Uterine smooth muscle cell (primary cell): ENCODE data around the gene SIT1. TPM values are rescaled to one million over a fixed set of nuclear protein-coding genes. Genes with fewer than 3 reads are reported as not detected.

Source experiments
- total RNA-seq: library from RNA; depleted of rRNA; stranded (reverse); fragments of >200 nt; gene quantifications from 2 replicates; pipeline ENCODE4 v1.2.3, GENCODE V29; 2014

Gene SIT1
- not detected in 2 replicates for total RNA-seq

GRCh38 chr9:35650341-35651158, at the start of gene SIT1:
SIT1 (minus strand) TSS chr9:35650931; CDS start chr9:35650853, 78 bp downstream.

GRCh38 chr9:35689542-35690293, 39.0 kb upstream of the SIT1 start, which contains the start of gene TPM2:
TPM2 (minus strand) TSS chr9:35689925; CDS start chr9:35689817, 108 bp downstream.

GRCh38 chr9:35673132-35674024, 22.6 kb upstream of the SIT1 start, which contains the start of gene CA9:
CA9 (plus strand) TSS chr9:35673928; CDS start chr9:35673960, 32 bp downstream.

GRCh38 chr9:35664531-35665470, 14.1 kb upstream of the SIT1 start, which contains the start of gene ARHGEF39:
ARHGEF39 (minus strand) TSS chr9:35665195; CDS start chr9:35665169, 26 bp downstream.

GRCh38 chr9:35658137-35658967, 7.6 kb upstream of the SIT1 start, which contains the start of gene CCDC107:
CCDC107 (plus strand) TSS chr9:35658292; CDS start chr9:35658380, 88 bp downstream.

GRCh38 chr9:35657546-35658136, 6.9 kb upstream of the SIT1 start, which contains the start of gene RMRP:
RMRP (minus strand) TSS chr9:35658019.

GRCh38 chr9:35618325-35618727, 32.4 kb downstream of the SIT1 start, which contains the start of gene CD72:
CD72 (minus strand) TSS chr9:35618413; CDS start chr9:35618303, 110 bp downstream.

GRCh38 chr9:35604578-35605350, 46.0 kb downstream of the SIT1 start, which contains the start of gene TESK1:
TESK1 (plus strand) TSS chr9:35605262; CDS start chr9:35605620, 358 bp downstream.

Other genes with a start within 250 kb of the SIT1 start
- 20.3 and 24.7 TPM in 2 replicates for gene RUSC2, start 160.8 kb downstream of the SIT1 start, total RNA-seq
- gene TESK1, start 45.7 kb downstream of the SIT1 start, total RNA-seq = 10.2 and 13.1 TPM in 2 replicates
- 0.87 and 1.2 TPM in 2 replicates for gene CD72, start 32.5 kb downstream of the SIT1 start, total RNA-seq
- gene RMRP, start 7.1 kb upstream of the SIT1 start, total RNA-seq = 11,544 and 12,668 TPM in 2 replicates
- gene CCDC107, start 7.4 kb upstream of the SIT1 start, total RNA-seq = 23.6 and 24.0 TPM in 2 replicates
- gene ARHGEF39, start 14.3 kb upstream of the SIT1 start, total RNA-seq = 0.87 and 4.4 TPM in 2 replicates
- 0.44 and 8.6 TPM in 2 replicates for gene CA9, start 23.0 kb upstream of the SIT1 start, total RNA-seq
- 1,069 and 1,713 TPM in 2 replicates for gene TPM2, start 39.0 kb upstream of the SIT1 start, total RNA-seq
- gene TLN1, start 81.3 kb upstream of the SIT1 start, total RNA-seq = 584 and 593 TPM in 2 replicates
- gene CREB3, start 81.7 kb upstream of the SIT1 start, total RNA-seq = 84.7 and 90.6 TPM in 2 replicates
- gene GBA2, start 98.3 kb upstream of the SIT1 start, total RNA-seq = 27.0 and 27.5 TPM in 2 replicates
- 11.1 and 12.6 TPM in 2 replicates for gene RGP1, start 98.4 kb upstream of the SIT1 start, total RNA-seq
- 0.62 TPM in 1 of 2 replicates, not detected in the other for gene MSMP, start 103.3 kb upstream of the SIT1 start, total RNA-seq
- 27.6 and 32.1 TPM in 2 replicates for gene NPR2, start 140.7 kb upstream of the SIT1 start, total RNA-seq
- 0.75 and 1.3 TPM in 2 replicates for gene SPAG8, start 161.3 kb upstream of the SIT1 start, total RNA-seq
- gene HINT2, start 164.1 kb upstream of the SIT1 start, total RNA-seq = 18.6 and 25.8 TPM in 2 replicates
- gene FAM221B, start 177.8 kb upstream of the SIT1 start, total RNA-seq = not detected in 2 replicates
- gene TMEM8B, start 178.3 kb upstream of the SIT1 start, total RNA-seq = 2.2 and 4.1 TPM in 2 replicates
- gene OR13J1, start 219.5 kb upstream of the SIT1 start, total RNA-seq = not detected in 2 replicates